A673 (cell line): Measurements from ENCODE around the gene TMEM38A.

Experiments
- CTCF ChIP-seq: fragments of 300-800, 200-600 bp; sonication (generic); conservative IDR thresholded peaks from 2 replicates; pipeline ENCODE4 v1.5.1; 2017; ENCODE audit warnings: low read depth, mild to moderate bottlenecking, antibody characterized with exemption, low read length, moderate library complexity, mixed read lengths
- EZH2 ChIP-seq: fragments of 200-600 bp; sonication (generic); IDR thresholded peaks from 2 replicates; pipeline ENCODE4 v1.6.1; 2017; ENCODE audit warnings: borderline replicate concordance, low read depth, mild to moderate bottlenecking, mixed read lengths, antibody characterized with exemption, low read length; ENCODE audit not compliant: poor library complexity, severe bottlenecking

- TF ChIP-seq EZH2 (no peak), CTCF (no peak)
These were observed 75.8 kb downstream of the TMEM38A start for GRCh38 chr19:16736709-16737108.
